Liver (tissue), 9 donors: Measurements from ENCODE around the gene TCF12. TPM values are rescaled to one million over a fixed set of nuclear protein-coding genes. Genes with fewer than 3 reads are reported as not detected.

Experiments
- DNase-seq: peaks from one replicate; pipeline ENCODE4 v3.0.0-alpha.2; 2017; ENCODE audit warnings: low spot score
- H3K27ac ChIP-seq, 2 donors: one replicate each; pipeline ENCODE4 v1.7.0; 2013; ENCODE audit warnings: inconsistent platforms in 2 of 2, low read length in 2 of 2, control low read depth in 1 of 2, low read depth in 1 of 2, mild to moderate bottlenecking in 1 of 2
- H3K27me3 ChIP-seq, 4 donors: one replicate each; pipeline versions ENCODE4 v1.6.1 to v1.7.0; 2013; ENCODE audit warnings: low read length in 3 of 4, inconsistent platforms in 1 of 4, mild to moderate bottlenecking in 1 of 4, moderate library complexity in 1 of 4; ENCODE audit not compliant: control insufficient read depth in 4 of 4, insufficient read depth in 4 of 4
- H3K36me3 ChIP-seq, 4 donors: one replicate each; pipeline versions ENCODE4 v1.6.1 to v1.7.0; 2013; ENCODE audit warnings: low read length in 3 of 4, mild to moderate bottlenecking in 3 of 4, low read depth in 1 of 4, moderate library complexity in 1 of 4; ENCODE audit not compliant: control insufficient read depth in 4 of 4, insufficient read depth in 3 of 4
- H3K4me1 ChIP-seq, 4 donors: one replicate each; pipeline versions ENCODE4 v1.6.1 to v1.7.0; 2013; ENCODE audit warnings: low read length in 3 of 4, mild to moderate bottlenecking in 3 of 4, moderate library complexity in 1 of 4; ENCODE audit not compliant: control insufficient read depth in 4 of 4, insufficient read depth in 4 of 4
- H3K4me3 ChIP-seq, 3 donors: one replicate each; pipeline versions ENCODE4 v1.6.1 to v1.7.0; 2013; ENCODE audit warnings: low read length in 3 of 3, control low read depth in 1 of 3, low read depth in 1 of 3, mild to moderate bottlenecking in 1 of 3
- H3K9ac ChIP-seq, 2 donors: one replicate each; pipeline ENCODE4 v1.7.0; 2013; ENCODE audit warnings: low read length in 2 of 2, mild to moderate bottlenecking in 2 of 2, moderate library complexity in 2 of 2, control low read depth in 1 of 2, low read depth in 1 of 2
- H3K9me3 ChIP-seq, 4 donors: one replicate each; pipeline versions ENCODE4 v1.6.1 to v1.7.0; 2013; ENCODE audit warnings: low read length in 3 of 4; ENCODE audit not compliant: control insufficient read depth in 4 of 4
- EGR1 ChIP-seq, 2 donors: IDR thresholded peaks; 2 replicates each; pipeline ENCODE4 v1.6.1; 2016 to 2018; ENCODE audit warnings: antibody characterized with exemption in 2 of 2, low read depth in 2 of 2
- FOXA1 ChIP-seq: IDR thresholded peaks from 2 replicates; pipeline ENCODE4 v1.6.1; 2016; ENCODE audit warnings: antibody characterized with exemption
- FOXA2 ChIP-seq: IDR thresholded peaks from 2 replicates; pipeline ENCODE4 v1.6.1; 2016; ENCODE audit warnings: antibody characterized with exemption
- HNF4A ChIP-seq, 2 donors: conservative IDR thresholded peaks; 2 replicates each; pipeline ENCODE4 v1.6.1; 2016; ENCODE audit warnings: antibody characterized with exemption in 2 of 2, mild to moderate bottlenecking in 2 of 2
- HNF4G ChIP-seq: IDR thresholded peaks from 2 replicates; pipeline ENCODE4 v1.6.1; 2016; ENCODE audit warnings: antibody characterized with exemption
- JUND ChIP-seq, 2 donors: IDR thresholded peaks; 2 replicates each; pipeline ENCODE4 v1.6.1; 2016; ENCODE audit warnings: antibody characterized with exemption in 2 of 2
- NR2F2 ChIP-seq: IDR thresholded peaks from 2 replicates; pipeline ENCODE4 v1.6.1; 2016; ENCODE audit warnings: antibody characterized with exemption
- RAD21 ChIP-seq, 2 donors: IDR thresholded peaks; 2 replicates each; pipeline ENCODE4 v1.6.1; 2016; ENCODE audit warnings: antibody characterized with exemption in 2 of 2, mild to moderate bottlenecking in 2 of 2
- RXRA ChIP-seq, 2 donors: IDR thresholded peaks; 2 replicates each; pipeline ENCODE4 v1.6.1; 2017 to 2018; ENCODE audit warnings: antibody characterized with exemption in 2 of 2, mild to moderate bottlenecking in 1 of 2
- TAF1 ChIP-seq: conservative IDR thresholded peaks from 2 replicates; pipeline ENCODE4 v1.6.1; 2016; ENCODE audit warnings: antibody characterized with exemption, mild to moderate bottlenecking
- YY1 ChIP-seq: IDR thresholded peaks from 2 replicates; pipeline ENCODE4 v1.6.1; 2016; ENCODE audit warnings: antibody characterized with exemption, mild to moderate bottlenecking
- ZBTB33 ChIP-seq: IDR thresholded peaks from 2 replicates; pipeline ENCODE4 v1.6.1; 2016; ENCODE audit warnings: antibody characterized with exemption
- WGBS: extraction: QIAGEN DNeasy Blood & Tissue Kit; methylation state at CpG from one replicate; pipeline ENCODE4 v1.1.7; 2013; 5-methylcytosine and 5-hydroxymethylcytosine counted together
- polyA plus RNA-seq, 2 donors: library from polyadenylated mRNA; stranded (reverse) in 1 of 2; unstranded in 1 of 2; fragments of 200-250 nt in 1 of 2; fragments of >200 nt in 1 of 2; fragmentation: Nextera tagmentation in 1 of 2; extraction: Ambion mirVana in 1 of 2; gene quantifications; one replicate each; pipeline versions ENCODE4 v1.2.1 to v1.2.3, GENCODE V29; 2013 to 2015
- total RNA-seq, 2 donors: library from RNA; depleted of rRNA; stranded (reverse); fragments of >200 nt; gene quantifications; one replicate each; pipeline ENCODE4 v1.2.3, GENCODE V29; 2014
- TF ChIP-seq, protein P1 (sequence below): IDR thresholded peaks from 2 replicates; pipeline ENCODE4 v1.6.1; 2016; ENCODE audit warnings: antibody characterized with exemption
- TF ChIP-seq, protein P2 (sequence below): IDR thresholded peaks from 2 replicates; pipeline ENCODE4 v1.6.1; 2016; ENCODE audit warnings: antibody characterized with exemption
- TF ChIP-seq, protein P3 (sequence below): IDR thresholded peaks from 2 replicates; pipeline ENCODE4 v1.6.1; 2016; ENCODE audit warnings: antibody characterized with exemption, mild to moderate bottlenecking
- donor health status: healthy.
- donor health status: healthy.
- donor health status: healthy.
- donor health status: healthy.
- donor health status: healthy.

Gene TCF12
- total and polyA plus RNA-seq, 4 donors: 8.7 to 38.3 (median 22.3) TPM

- H3K9ac ChIP-seq: no peak overlapping the region
- H3K4me3 ChIP-seq: no peak overlapping the region
- no peak overlapping the region for H3K27ac ChIP-seq
- peaks cover 2 to 9% (median 3%) of the 10 kb centered on the region in 4 donors for H3K4me1 ChIP-seq
- WGBS: 67% methylated on average over 1 of the region's 1 CpG
- H3K9me3 ChIP-seq: no peaks in the 10 kb centered on the region
- peaks cover 0 to 2% (median 0%) of the 10 kb centered on the region in 4 donors for H3K36me3 ChIP-seq
- no peaks in the 10 kb centered on the region for H3K27me3 ChIP-seq
- TF ChIP-seq HNF4A (conservative IDR thresholded peaks at IDR 0.05) (no peak), JUND (IDR thresholded peaks at IDR 0.05) (no peak), HNF4G (no peak), RAD21 (IDR thresholded peaks at IDR 0.05) (no peak), YY1 (no peak), FOXA1 (no peak), NR2F2 (no peak), EGR1 (IDR thresholded peaks at IDR 0.05; ENCODE audit: low read depth in 2 of 2) (no peak)
- TF ChIP-seq, protein P1, sequence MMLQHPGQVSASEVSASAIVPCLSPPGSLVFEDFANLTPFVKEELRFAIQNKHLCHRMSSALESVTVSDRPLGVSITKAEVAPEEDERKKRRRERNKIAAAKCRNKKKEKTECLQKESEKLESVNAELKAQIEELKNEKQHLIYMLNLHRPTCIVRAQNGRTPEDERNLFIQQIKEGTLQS: no peak
- TF ChIP-seq, protein P2, sequence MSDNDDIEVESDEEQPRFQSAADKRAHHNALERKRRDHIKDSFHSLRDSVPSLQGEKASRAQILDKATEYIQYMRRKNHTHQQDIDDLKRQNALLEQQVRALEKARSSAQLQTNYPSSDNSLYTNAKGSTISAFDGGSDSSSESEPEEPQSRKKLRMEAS: no peak
- TF ChIP-seq, protein P3, sequence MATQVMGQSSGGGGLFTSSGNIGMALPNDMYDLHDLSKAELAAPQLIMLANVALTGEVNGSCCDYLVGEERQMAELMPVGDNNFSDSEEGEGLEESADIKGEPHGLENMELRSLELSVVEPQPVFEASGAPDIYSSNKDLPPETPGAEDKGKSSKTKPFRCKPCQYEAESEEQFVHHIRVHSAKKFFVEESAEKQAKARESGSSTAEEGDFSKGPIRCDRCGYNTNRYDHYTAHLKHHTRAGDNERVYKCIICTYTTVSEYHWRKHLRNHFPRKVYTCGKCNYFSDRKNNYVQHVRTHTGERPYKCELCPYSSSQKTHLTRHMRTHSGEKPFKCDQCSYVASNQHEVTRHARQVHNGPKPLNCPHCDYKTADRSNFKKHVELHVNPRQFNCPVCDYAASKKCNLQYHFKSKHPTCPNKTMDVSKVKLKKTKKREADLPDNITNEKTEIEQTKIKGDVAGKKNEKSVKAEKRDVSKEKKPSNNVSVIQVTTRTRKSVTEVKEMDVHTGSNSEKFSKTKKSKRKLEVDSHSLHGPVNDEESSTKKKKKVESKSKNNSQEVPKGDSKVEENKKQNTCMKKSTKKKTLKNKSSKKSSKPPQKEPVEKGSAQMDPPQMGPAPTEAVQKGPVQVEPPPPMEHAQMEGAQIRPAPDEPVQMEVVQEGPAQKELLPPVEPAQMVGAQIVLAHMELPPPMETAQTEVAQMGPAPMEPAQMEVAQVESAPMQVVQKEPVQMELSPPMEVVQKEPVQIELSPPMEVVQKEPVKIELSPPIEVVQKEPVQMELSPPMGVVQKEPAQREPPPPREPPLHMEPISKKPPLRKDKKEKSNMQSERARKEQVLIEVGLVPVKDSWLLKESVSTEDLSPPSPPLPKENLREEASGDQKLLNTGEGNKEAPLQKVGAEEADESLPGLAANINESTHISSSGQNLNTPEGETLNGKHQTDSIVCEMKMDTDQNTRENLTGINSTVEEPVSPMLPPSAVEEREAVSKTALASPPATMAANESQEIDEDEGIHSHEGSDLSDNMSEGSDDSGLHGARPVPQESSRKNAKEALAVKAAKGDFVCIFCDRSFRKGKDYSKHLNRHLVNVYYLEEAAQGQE: no peak
- no peak for DNase-seq
Observed at GRCh38 chr15:56933410-56933809, 15.0 kb downstream of the TCF12 start.

- no peak for DNase-seq
- H3K27ac ChIP-seq: no peak overlapping the region
- H3K9me3 ChIP-seq: no peaks in the 10 kb centered on the region
- TF ChIP-seq RAD21 (IDR thresholded peaks at IDR 0.05) (no peak), TAF1 (no peak), HNF4G (no peak), JUND (IDR thresholded peaks at IDR 0.05) (no peak), RXRA (IDR thresholded peaks at IDR 0.05) (no peak), FOXA2 (no peak), YY1 (no peak), EGR1 (IDR thresholded peaks at IDR 0.05; ENCODE audit: low read depth in 2 of 2) (no peak), ZBTB33 (no peak), NR2F2 (no peak)
- TF ChIP-seq, protein P3: no peak
- H3K4me3 ChIP-seq: no peak overlapping the region
- peaks cover 2 to 9% (median 3%) of the 10 kb centered on the region in 4 donors for H3K4me1 ChIP-seq
- no peak overlapping the region for H3K9ac ChIP-seq
- no peaks in the 10 kb centered on the region for H3K27me3 ChIP-seq
- peaks cover 0 to 2% (median 0%) of the 10 kb centered on the region in 4 donors for H3K36me3 ChIP-seq
Observed at GRCh38 chr15:56933811-56934210, 15.4 kb downstream of the TCF12 start.
